ENCODE measurements around the gene CTSL.
"Not testable (repeated sequence)": the region's sequence is repeated elsewhere in the genome, so short reads cannot be mapped to it uniquely, and the experiment has no call there.

CTSL gene

GRCh38 chr9:87750726-87751125, 24.8 kb downstream of the CTSL start:
- Histone ChIP-seq H3K9ac (ENCODE audit: low read depth in 1 of 2, low read length in 2 of 2) (no peak overlapping the region), H3K27ac (ENCODE audit: low read depth in 2 of 2, low read length in 2 of 2) (no peak overlapping the region), H3K4me1 (ENCODE audit: control insufficient read depth in 2 of 2, insufficient read depth in 2 of 2, low read length in 2 of 2) (no peaks in the 10 kb centered on the region), H3K9me3 (ENCODE audit: control insufficient read depth in 2 of 2, low read length in 2 of 2) (no peaks in the 10 kb centered on the region), H3K4me3 (ENCODE audit: low read length in 2 of 2) (no peak overlapping the region), H3K27me3 (ENCODE audit: control insufficient read depth in 2 of 2, insufficient read depth in 2 of 2, low read length in 2 of 2) (no peaks in the 10 kb centered on the region), H3K36me3 (ENCODE audit: control insufficient read depth in 2 of 2, insufficient read depth in 2 of 2, low read length in 2 of 2) (no peaks in the 10 kb centered on the region)

GRCh38 chr9:87751423-87751822, 25.5 kb downstream of the CTSL start:
- Histone ChIP-seq H3K9me3 (ENCODE audit: control insufficient read depth in 2 of 2, low read length in 2 of 2) (no peaks in the 10 kb centered on the region), H3K27me3 (ENCODE audit: control insufficient read depth in 2 of 2, insufficient read depth in 2 of 2, low read length in 2 of 2) (no peaks in the 10 kb centered on the region), H3K9ac (ENCODE audit: low read depth in 1 of 2, low read length in 2 of 2) (no peak overlapping the region), H3K4me3 (ENCODE audit: low read length in 2 of 2) (no peak overlapping the region), H3K36me3 (ENCODE audit: control insufficient read depth in 2 of 2, insufficient read depth in 2 of 2, low read length in 2 of 2) (no peaks in the 10 kb centered on the region), H3K4me1 (ENCODE audit: control insufficient read depth in 2 of 2, insufficient read depth in 2 of 2, low read length in 2 of 2) (no peaks in the 10 kb centered on the region), H3K27ac (ENCODE audit: low read depth in 2 of 2, low read length in 2 of 2) (no peak overlapping the region)

- Histone ChIP-seq H3K4me3 (ENCODE audit: low read length in 2 of 2) (no peak overlapping the region), H3K27ac (ENCODE audit: low read depth in 2 of 2, low read length in 2 of 2) (no peak overlapping the region), H3K4me1 (ENCODE audit: control insufficient read depth in 2 of 2, insufficient read depth in 2 of 2, low read length in 2 of 2) (no peaks in the 10 kb centered on the region), H3K9me3 (ENCODE audit: control insufficient read depth in 2 of 2, low read length in 2 of 2) (no peaks in the 10 kb centered on the region), H3K27me3 (ENCODE audit: control insufficient read depth in 2 of 2, insufficient read depth in 2 of 2, low read length in 2 of 2) (no peaks in the 10 kb centered on the region), H3K36me3 (ENCODE audit: control insufficient read depth in 2 of 2, insufficient read depth in 2 of 2, low read length in 2 of 2) (no peaks in the 10 kb centered on the region), H3K9ac (ENCODE audit: low read depth in 1 of 2, low read length in 2 of 2) (no peak overlapping the region)
Measured at GRCh38 chr9:87751868-87752267, 25.9 kb downstream of the CTSL start.

- Histone ChIP-seq H3K27ac (ENCODE audit: low read depth in 2 of 2, low read length in 2 of 2) (no peak overlapping the region), H3K4me1 (ENCODE audit: control insufficient read depth in 2 of 2, insufficient read depth in 2 of 2, low read length in 2 of 2) (no peaks in the 10 kb centered on the region), H3K4me3 (ENCODE audit: low read length in 2 of 2) (no peak overlapping the region), H3K9ac (ENCODE audit: low read depth in 1 of 2, low read length in 2 of 2) (no peak overlapping the region), H3K9me3 (ENCODE audit: control insufficient read depth in 2 of 2, low read length in 2 of 2) (no peaks in the 10 kb centered on the region), H3K27me3 (ENCODE audit: control insufficient read depth in 2 of 2, insufficient read depth in 2 of 2, low read length in 2 of 2) (no peaks in the 10 kb centered on the region), H3K36me3 (ENCODE audit: control insufficient read depth in 2 of 2, insufficient read depth in 2 of 2, low read length in 2 of 2) (no peaks in the 10 kb centered on the region)
Measured at GRCh38 chr9:87753313-87753712, 27.4 kb downstream of the CTSL start.

- not testable (repeated sequence) for H3K9ac ChIP-seq (ENCODE audit: low read depth in 1 of 2, low read length in 2 of 2); H3K27ac ChIP-seq (ENCODE audit: low read depth in 2 of 2, low read length in 2 of 2); H3K4me3 ChIP-seq (ENCODE audit: low read length in 2 of 2); H3K9me3 ChIP-seq (ENCODE audit: control insufficient read depth in 2 of 2, low read length in 2 of 2); H3K4me1 ChIP-seq (ENCODE audit: control insufficient read depth in 2 of 2, insufficient read depth in 2 of 2, low read length in 2 of 2); H3K36me3 ChIP-seq (ENCODE audit: control insufficient read depth in 2 of 2, insufficient read depth in 2 of 2, low read length in 2 of 2); H3K27me3 ChIP-seq (ENCODE audit: control insufficient read depth in 2 of 2, insufficient read depth in 2 of 2, low read length in 2 of 2)
Measured at GRCh38 chr9:87758330-87758729, 32.4 kb downstream of the CTSL start.

GRCh38 chr9:87759980-87760379, 34.1 kb downstream of the CTSL start:
- not testable (repeated sequence) for H3K27me3 ChIP-seq (ENCODE audit: control insufficient read depth in 2 of 2, insufficient read depth in 2 of 2, low read length in 2 of 2); H3K36me3 ChIP-seq (ENCODE audit: control insufficient read depth in 2 of 2, insufficient read depth in 2 of 2, low read length in 2 of 2); H3K4me1 ChIP-seq (ENCODE audit: control insufficient read depth in 2 of 2, insufficient read depth in 2 of 2, low read length in 2 of 2); H3K27ac ChIP-seq (ENCODE audit: low read depth in 2 of 2, low read length in 2 of 2); H3K9ac ChIP-seq (ENCODE audit: low read depth in 1 of 2, low read length in 2 of 2); H3K4me3 ChIP-seq (ENCODE audit: low read length in 2 of 2); H3K9me3 ChIP-seq (ENCODE audit: control insufficient read depth in 2 of 2, low read length in 2 of 2)

- H3K4me3 ChIP-seq (ENCODE audit: low read length in 2 of 2) = no peak overlapping the region
Measured at GRCh38 chr9:87760529-87760928, 34.6 kb downstream of the CTSL start.

GRCh38 chr9:87763286-87763685, 37.4 kb downstream of the CTSL start:
- H3K9ac ChIP-seq (ENCODE audit: low read depth in 1 of 2, low read length in 2 of 2) = no peak overlapping the region
- no peaks in the 10 kb centered on the region for H3K4me1 ChIP-seq (ENCODE audit: control insufficient read depth in 2 of 2, insufficient read depth in 2 of 2, low read length in 2 of 2)
- H3K27ac ChIP-seq (ENCODE audit: low read depth in 2 of 2, low read length in 2 of 2) = no peak overlapping the region
- H3K27me3 ChIP-seq (ENCODE audit: control insufficient read depth in 2 of 2, insufficient read depth in 2 of 2, low read length in 2 of 2) = no peaks in the 10 kb centered on the region
- no peaks in the 10 kb centered on the region for H3K36me3 ChIP-seq (ENCODE audit: control insufficient read depth in 2 of 2, insufficient read depth in 2 of 2, low read length in 2 of 2)
- no peak overlapping the region for H3K4me3 ChIP-seq (ENCODE audit: low read length in 2 of 2)
- H3K9me3 ChIP-seq (ENCODE audit: control insufficient read depth in 2 of 2, low read length in 2 of 2) = no peaks in the 10 kb centered on the region

More at GRCh38 chr9:87760529-87760928, 34.6 kb downstream of the CTSL start:
- Histone ChIP-seq H3K9me3 (ENCODE audit: control insufficient read depth in 2 of 2, low read length in 2 of 2) (no peaks in the 10 kb centered on the region), H3K4me1 (ENCODE audit: control insufficient read depth in 2 of 2, insufficient read depth in 2 of 2, low read length in 2 of 2) (no peaks in the 10 kb centered on the region), H3K9ac (ENCODE audit: low read depth in 1 of 2, low read length in 2 of 2) (no peak overlapping the region), H3K27me3 (ENCODE audit: control insufficient read depth in 2 of 2, insufficient read depth in 2 of 2, low read length in 2 of 2) (no peaks in the 10 kb centered on the region), H3K27ac (ENCODE audit: low read depth in 2 of 2, low read length in 2 of 2) (no peak overlapping the region), H3K36me3 (ENCODE audit: control insufficient read depth in 2 of 2, insufficient read depth in 2 of 2, low read length in 2 of 2) (no peaks in the 10 kb centered on the region)

- Histone ChIP-seq H3K27me3 (ENCODE audit: control insufficient read depth in 2 of 2, insufficient read depth in 2 of 2, low read length in 2 of 2) (no peaks in the 10 kb centered on the region), H3K36me3 (ENCODE audit: control insufficient read depth in 2 of 2, insufficient read depth in 2 of 2, low read length in 2 of 2) (no peaks in the 10 kb centered on the region)
Measured at GRCh38 chr9:87765521-87765920, 39.6 kb downstream of the CTSL start.

GRCh38 chr9:87766697-87767096, 40.8 kb downstream of the CTSL start:
- H3K27me3 ChIP-seq (ENCODE audit: control insufficient read depth in 2 of 2, insufficient read depth in 2 of 2, low read length in 2 of 2) = no peaks in the 10 kb centered on the region
- H3K27ac ChIP-seq (ENCODE audit: low read depth in 2 of 2, low read length in 2 of 2) = no peak overlapping the region
- no peak overlapping the region for H3K9ac ChIP-seq (ENCODE audit: low read depth in 1 of 2, low read length in 2 of 2)
- H3K9me3 ChIP-seq (ENCODE audit: control insufficient read depth in 2 of 2, low read length in 2 of 2) = no peaks in the 10 kb centered on the region
- H3K36me3 ChIP-seq (ENCODE audit: control insufficient read depth in 2 of 2, insufficient read depth in 2 of 2, low read length in 2 of 2) = no peaks in the 10 kb centered on the region
- H3K4me3 ChIP-seq (ENCODE audit: low read length in 2 of 2) = no peak overlapping the region
- H3K4me1 ChIP-seq (ENCODE audit: control insufficient read depth in 2 of 2, insufficient read depth in 2 of 2, low read length in 2 of 2) = no peaks in the 10 kb centered on the region

More at GRCh38 chr9:87765521-87765920, 39.6 kb downstream of the CTSL start:
- H3K9ac ChIP-seq (ENCODE audit: low read depth in 1 of 2, low read length in 2 of 2) = no peak overlapping the region
- H3K4me3 ChIP-seq (ENCODE audit: low read length in 2 of 2) = no peak overlapping the region
- H3K9me3 ChIP-seq (ENCODE audit: control insufficient read depth in 2 of 2, low read length in 2 of 2) = no peaks in the 10 kb centered on the region
- no peaks in the 10 kb centered on the region for H3K4me1 ChIP-seq (ENCODE audit: control insufficient read depth in 2 of 2, insufficient read depth in 2 of 2, low read length in 2 of 2)
- H3K27ac ChIP-seq (ENCODE audit: low read depth in 2 of 2, low read length in 2 of 2) = no peak overlapping the region

Measured in mucosa of rectum (tissue), 2 donors.